Tibial nerve (tissue), 4 donors: ENCODE results near the gene L3HYPDH. TPM values are rescaled to one million over a fixed set of nuclear protein-coding genes. Genes with fewer than 3 reads are reported as not detected.
A peak's percentile ranks its signal among the peaks of the same experiment; 100 is the strongest.

Experiments
- DNase-seq, 2 donors: peaks; one replicate each; pipeline ENCODE4 v3.0.0-alpha.2; 2019; ENCODE audit warnings: low spot score in 2 of 2
- H3K27ac ChIP-seq, 4 donors: fragments of 200-600 bp; sonication (generic) in 3 of 4; one replicate each; pipeline ENCODE4 v1.5.1; 2017 to 2019; ENCODE audit warnings: mild to moderate bottlenecking in 1 of 4
- H3K27me3 ChIP-seq, 2 donors: fragments of 200-600 bp; sonication (generic) in 1 of 2; one replicate each; pipeline versions ENCODE4 v1.5.1 to v1.6.0; 2017 to 2019
- H3K36me3 ChIP-seq, 3 donors: fragments of 200-600 bp; sonication (generic); one replicate each; pipeline ENCODE4 v1.5.1; 2018 to 2019
- H3K4me1 ChIP-seq, 4 donors: fragments of 200-600 bp; sonication (generic) in 3 of 4; one replicate each; pipeline ENCODE4 v1.5.1; 2017 to 2019
- H3K4me3 ChIP-seq, 4 donors: fragments of 200-600 bp; sonication (generic) in 3 of 4; one replicate each; pipeline ENCODE4 v1.5.1; 2017 to 2019; ENCODE audit warnings: mild to moderate bottlenecking in 1 of 4, moderate library complexity in 1 of 4
- H3K9me3 ChIP-seq, 4 donors: fragments of 200-600 bp; sonication (generic) in 3 of 4; one replicate each; pipeline ENCODE4 v1.5.1; 2017 to 2019
- CTCF ChIP-seq, 5 experiments: fragments of 200-600 bp in 3 of 5; fragments of 450-650 bp in 2 of 5; sonication (generic) in 3 of 5; IDR thresholded peaks; one replicate each; pipeline ENCODE4 v1.5.1; 2016 to 2019; ENCODE audit warnings: antibody characterized with exemption in 5 of 5, mild to moderate bottlenecking in 3 of 5, moderate library complexity in 2 of 5
- EP300 ChIP-seq, 2 donors: sonication (generic); formaldehyde crosslinking; IDR thresholded peaks; one replicate each; pipeline ENCODE4 v1.6.1; 2017; ENCODE audit warnings: antibody characterized with exemption in 2 of 2, mild to moderate bottlenecking in 1 of 2
- POLR2A ChIP-seq, 2 donors: fragments of 450-650 bp; IDR thresholded peaks; one replicate each; pipeline ENCODE4 v1.6.1; 2017; ENCODE audit warnings: antibody characterized with exemption in 2 of 2, mild to moderate bottlenecking in 2 of 2, moderate library complexity in 2 of 2
- WGBS, 2 donors: methylation state at CpG; one replicate each; pipeline ENCODE4 v1.1.5; 2018; 5-methylcytosine and 5-hydroxymethylcytosine counted together
- total RNA-seq, 4 donors: library from RNA; depleted of rRNA; stranded (reverse); fragments of >200 nt; gene quantifications; one replicate each; pipeline ENCODE4 v1.1.0, GENCODE V29; 2016

L3HYPDH gene
- total RNA-seq, 4 donors from 2014 or later: 69.9 to 85.5 (median 76.6) TPM

GRCh38 chr14:59460378-59460777 is 23.8 kb downstream of the L3HYPDH start:
- no peak for DNase-seq
- WGBS, 2 donors: 83 to 97% methylated on average over 1 of the region's 1 CpG
- peaks cover 0 to 19% (median 8%) of the 10 kb centered on the region in 4 donors for H3K4me1 ChIP-seq
- no peak overlapping the region for H3K27ac ChIP-seq
- no peaks in the 10 kb centered on the region for H3K27me3 ChIP-seq
- H3K9me3 ChIP-seq: peaks cover 0 to 4% (median 0%) of the 10 kb centered on the region in 4 donors
- peaks cover 0 to 33% (median 0%) of the 10 kb centered on the region in 3 donors for H3K36me3 ChIP-seq
- TF ChIP-seq EP300 (IDR thresholded peaks at IDR 0.05) (no peak), POLR2A (IDR thresholded peaks at IDR 0.05) (no peak), CTCF (IDR thresholded peaks at IDR 0.05) (no peak)
- H3K4me3 ChIP-seq: no peak overlapping the region

GRCh38 chr14:59458486-59458885 is 25.7 kb downstream of the L3HYPDH start:
- Histone ChIP-seq H3K4me1 (peaks cover 0 to 8% (median under 1%) of the 10 kb centered on the region in 4 donors), H3K4me3 (no peak overlapping the region), H3K36me3 (peaks cover 0 to 39% (median 0%) of the 10 kb centered on the region in 3 donors), H3K27me3 (no peaks in the 10 kb centered on the region), H3K27ac (no peak overlapping the region), H3K9me3 (peaks cover 0 to 5% (median 0%) of the 10 kb centered on the region in 4 donors)
- no peak for TF ChIP-seq EP300 (IDR thresholded peaks at IDR 0.05)
- no peak for TF ChIP-seq POLR2A (IDR thresholded peaks at IDR 0.05)
- no peak for TF ChIP-seq CTCF (IDR thresholded peaks at IDR 0.05)
- no peak for DNase-seq
- WGBS, 2 donors: 85 to 96% methylated on average over 2 of the region's 2 CpGs

GRCh38 chr14:59455411-59455810 is 28.8 kb downstream of the L3HYPDH start:
- no peaks in the 10 kb centered on the region for H3K27me3 ChIP-seq
- peaks cover 0 to 39% (median 0%) of the 10 kb centered on the region in 3 donors for H3K36me3 ChIP-seq
- H3K27ac ChIP-seq: no peak overlapping the region
- DNase-seq: no peak
- TF ChIP-seq POLR2A (IDR thresholded peaks at IDR 0.05) (no peak), CTCF (IDR thresholded peaks at IDR 0.05) (no peak)
- H3K4me3 ChIP-seq: no peak overlapping the region
- 96 to 97% methylated on average over 1 of the region's 1 CpG for WGBS, 2 donors
- H3K4me1 ChIP-seq: no peaks in the 10 kb centered on the region
- peaks cover 0 to 5% (median 0%) of the 10 kb centered on the region in 4 donors for H3K9me3 ChIP-seq

GRCh38 chr14:59454139-59454538 is 30.1 kb downstream of the L3HYPDH start:
- H3K4me3 ChIP-seq: no peak overlapping the region
- H3K27ac ChIP-seq: peak overlapping the region in 1 of 4 donors; percentile 60
- no peaks in the 10 kb centered on the region for H3K4me1 ChIP-seq
- DNase-seq: no peak
- H3K27me3 ChIP-seq: no peaks in the 10 kb centered on the region
- H3K9me3 ChIP-seq: peaks cover 0 to 5% (median 0%) of the 10 kb centered on the region in 4 donors
- peaks cover 0 to 39% (median 0%) of the 10 kb centered on the region in 3 donors for H3K36me3 ChIP-seq
- 50 to 59% methylated on average over 2 of the region's 2 CpGs for WGBS, 2 donors
- TF ChIP-seq CTCF (IDR thresholded peaks at IDR 0.05) (no peak), EP300 (IDR thresholded peaks at IDR 0.05) (peak in 1 of 2 donors; percentile 19), POLR2A (IDR thresholded peaks at IDR 0.05) (no peak)

- Histone ChIP-seq H3K4me1 (no peaks in the 10 kb centered on the region), H3K27me3 (no peaks in the 10 kb centered on the region), H3K9me3 (peaks cover 0 to 5% (median 0%) of the 10 kb centered on the region in 4 donors), H3K27ac (no peak overlapping the region), H3K36me3 (peaks cover 0 to 21% (median 0%) of the 10 kb centered on the region in 3 donors), H3K4me3 (no peak overlapping the region)
- no peak for DNase-seq
- WGBS, 2 donors: 95 to 100% methylated on average over 1 of the region's 1 CpG
- no peak for TF ChIP-seq CTCF (IDR thresholded peaks at IDR 0.05)
- TF ChIP-seq EP300 (IDR thresholded peaks at IDR 0.05): no peak
- no peak for TF ChIP-seq POLR2A (IDR thresholded peaks at IDR 0.05)
Observed at GRCh38 chr14:59451849-59452248, 32.4 kb downstream of the L3HYPDH start.
